H9 (cell line): ENCODE measurements around the gene SERTAD2. TPM values are rescaled to one million over a fixed set of nuclear protein-coding genes. Genes with fewer than 3 reads are reported as not detected.

Source experiments
- DNase-seq: peaks from one replicate; pipeline ENCODE4 v3.0.0-alpha.2; 2017
- H2AFZ ChIP-seq: one replicate; pipeline ENCODE4 v1.6.1; 2013; ENCODE audit warnings: mild to moderate bottlenecking, low read length, control low read depth, moderate library complexity
- H2AK5ac ChIP-seq: 2 replicates; pipeline ENCODE4 v1.6.1; 2013; ENCODE audit warnings: low read length, control low read depth, mixed read lengths; ENCODE audit not compliant: insufficient read length
- H2BK120ac ChIP-seq: one replicate; pipeline ENCODE4 v1.6.1; 2013; ENCODE audit warnings: low read depth, mild to moderate bottlenecking, low read length, control low read depth, inconsistent platforms; ENCODE audit not compliant: poor library complexity, severe bottlenecking
- H2BK12ac ChIP-seq: 2 replicates; pipeline ENCODE4 v1.6.1; 2013; ENCODE audit warnings: low read length, control low read depth, mixed read lengths, low read depth; ENCODE audit not compliant: insufficient read length
- H2BK15ac ChIP-seq: 2 replicates; pipeline ENCODE4 v1.6.1; 2013; ENCODE audit warnings: low read depth, low read length, control low read depth
- H2BK20ac ChIP-seq: one replicate; pipeline ENCODE4 v1.6.1; 2013; ENCODE audit warnings: low read depth, mild to moderate bottlenecking, low read length, control low read depth, inconsistent platforms; ENCODE audit not compliant: poor library complexity, severe bottlenecking
- H2BK5ac ChIP-seq: 2 replicates; pipeline ENCODE4 v1.6.1; 2013; ENCODE audit warnings: low read length, control low read depth, mixed read lengths; ENCODE audit not compliant: insufficient read length
- H3K14ac ChIP-seq: 2 replicates; pipeline ENCODE4 v1.6.1; 2013; ENCODE audit warnings: low read length, control low read depth; ENCODE audit not compliant: insufficient read depth
- H3K18ac ChIP-seq: 2 replicates; pipeline ENCODE4 v1.6.1; 2013; ENCODE audit warnings: low read depth, mild to moderate bottlenecking, mixed read lengths, low read length, control low read depth; ENCODE audit not compliant: insufficient read length
- H3K23ac ChIP-seq: 2 replicates; pipeline ENCODE4 v1.6.1; 2013; ENCODE audit warnings: low read length, control low read depth, mixed read lengths, low read depth; ENCODE audit not compliant: insufficient read length
- H3K23me2 ChIP-seq: 2 replicates; pipeline ENCODE4 v1.6.1; 2013; ENCODE audit warnings: low read depth, mild to moderate bottlenecking, mixed read lengths, low read length, control low read depth; ENCODE audit not compliant: insufficient read length, poor library complexity, severe bottlenecking
- H3K27ac ChIP-seq: 2 replicates; pipeline ENCODE4 v1.5.1; 2013; ENCODE audit warnings: low read length, control low read depth, mixed read lengths, low read depth; ENCODE audit not compliant: insufficient read length
- H3K27me3 ChIP-seq: 2 replicates; pipeline ENCODE4 v1.6.1; 2013; ENCODE audit warnings: low read length, control low read depth, inconsistent platforms; ENCODE audit not compliant: insufficient read depth
- H3K4ac ChIP-seq: 2 replicates; pipeline ENCODE4 v1.6.1; 2013; ENCODE audit warnings: low read depth, mild to moderate bottlenecking, control low read depth, inconsistent platforms, low read length, moderate library complexity
- H3K4me1 ChIP-seq: 2 replicates; pipeline ENCODE4 v1.6.1; 2013; ENCODE audit warnings: low read length, control low read depth, inconsistent platforms; ENCODE audit not compliant: insufficient read depth
- H3K4me2 ChIP-seq: 2 replicates; pipeline ENCODE4 v1.6.1; 2013; ENCODE audit warnings: low read length, control low read depth, mixed read lengths; ENCODE audit not compliant: insufficient read length, insufficient read depth
- H3K56ac ChIP-seq: 2 replicates; pipeline ENCODE4 v1.6.1; 2013; ENCODE audit warnings: low read depth, mild to moderate bottlenecking, mixed read lengths, low read length, control low read depth; ENCODE audit not compliant: insufficient read length
- H3K79me1 ChIP-seq: 2 replicates; pipeline ENCODE4 v1.6.1; 2013; ENCODE audit warnings: low read depth, mild to moderate bottlenecking, moderate library complexity, low read length, control low read depth, inconsistent platforms; ENCODE audit not compliant: insufficient read depth, poor library complexity, severe bottlenecking
- H3K79me2 ChIP-seq: 2 replicates; pipeline ENCODE4 v1.6.1; 2013; ENCODE audit warnings: low read length, control low read depth, inconsistent platforms; ENCODE audit not compliant: insufficient read depth
- H3K9ac ChIP-seq: 2 replicates; pipeline ENCODE4 v1.6.1; 2013; ENCODE audit warnings: low read length, control low read depth, mixed read lengths; ENCODE audit not compliant: insufficient read length; ENCODE audit errors: extremely low read depth
- H3K9me3 ChIP-seq: one replicate; pipeline ENCODE4 v1.6.1; 2013; ENCODE audit warnings: low read depth, low read length, inconsistent platforms; ENCODE audit not compliant: control insufficient read depth
- H3T11ph ChIP-seq: one replicate; pipeline ENCODE4 v1.6.1; 2013; ENCODE audit warnings: mild to moderate bottlenecking, low read length, control low read depth, inconsistent platforms
- H4K20me1 ChIP-seq: one replicate; pipeline ENCODE4 v1.6.1; 2013; ENCODE audit not compliant: control insufficient read depth, insufficient read length, insufficient read depth
- H4K5ac ChIP-seq: 2 replicates; pipeline ENCODE4 v1.6.1; 2013; ENCODE audit warnings: low read depth, mild to moderate bottlenecking, mixed read lengths, low read length, control low read depth; ENCODE audit not compliant: insufficient read length
- H4K8ac ChIP-seq: replicated peaks from 2 replicates; pipeline ENCODE4 v1.6.1; 2013; ENCODE audit warnings: low read length, control low read depth, mixed read lengths, low read depth; ENCODE audit not compliant: insufficient read length
- H4K91ac ChIP-seq: 2 replicates; pipeline ENCODE4 v1.6.1; 2013; ENCODE audit warnings: low read depth, mild to moderate bottlenecking, moderate library complexity, mixed read lengths, low read length, control low read depth; ENCODE audit not compliant: insufficient read length
- H3K27ac Mint-ChIP-seq, 3 experiments: 2 replicates in 2 of 3; 3 replicates in 1 of 3; pipeline ENCODE4 v1.8.0; 2020 to 2021; ENCODE audit warnings: mixed read lengths in 3 of 3, mild to moderate bottlenecking in 1 of 3, moderate library complexity in 1 of 3
- H3K27me3 Mint-ChIP-seq: 2 replicates; pipeline ENCODE4 v1.8.0; 2021; ENCODE audit warnings: low read depth, mild to moderate bottlenecking, moderate library complexity, mixed read lengths
- H3K36me3 Mint-ChIP-seq, 3 experiments: 2 replicates in 2 of 3; 3 replicates in 1 of 3; pipeline ENCODE4 v1.8.0; 2020 to 2021; ENCODE audit warnings: low read depth in 3 of 3, mixed read lengths in 3 of 3; ENCODE audit not compliant: insufficient read depth in 1 of 3
- H3K4me1 Mint-ChIP-seq, 2 experiments: 2 replicates each; pipeline ENCODE4 v1.8.0; 2020; ENCODE audit warnings: mixed read lengths in 2 of 2
- H3K4me3 Mint-ChIP-seq, 2 experiments: 2 replicates in 1 of 2; 3 replicates in 1 of 2; pipeline ENCODE4 v1.8.0; 2020 to 2021; ENCODE audit warnings: mild to moderate bottlenecking in 2 of 2, mixed read lengths in 2 of 2, moderate library complexity in 1 of 2
- H3K9me3 Mint-ChIP-seq, 2 experiments: 2 replicates in 1 of 2; 3 replicates in 1 of 2; pipeline ENCODE4 v1.8.0; 2020; ENCODE audit warnings: mild to moderate bottlenecking in 2 of 2, mixed read lengths in 2 of 2, moderate library complexity in 1 of 2
- WGBS: extraction: QIAGEN DNeasy Blood & Tissue Kit; methylation state at CpG from one replicate; pipeline ENCODE4 v1.1.7; 2013; ENCODE audit warnings: missing lambda C conversion rate, low lambda C conversion rate, mixed read lengths; ENCODE audit not compliant: insufficient read length; ENCODE audit errors: extremely low coverage; 5-methylcytosine and 5-hydroxymethylcytosine counted together
- total RNA-seq: library from RNA; stranded (reverse); gene quantifications from 2 replicates; pipeline ENCODE4 v1.2.1, GENCODE V29; 2021
- TF ChIP-seq, protein P1 (sequence below): fragments of 200-600 bp; sonication (generic); conservative IDR thresholded peaks from 3 replicates; pipeline ENCODE4 v1.8.0; 2021; ENCODE audit warnings: antibody characterized with exemption, mild to moderate bottlenecking

The SERTAD2 gene
- total RNA-seq, 1 experiment from 2014 or later, result 3.5 TPM

DNA sequence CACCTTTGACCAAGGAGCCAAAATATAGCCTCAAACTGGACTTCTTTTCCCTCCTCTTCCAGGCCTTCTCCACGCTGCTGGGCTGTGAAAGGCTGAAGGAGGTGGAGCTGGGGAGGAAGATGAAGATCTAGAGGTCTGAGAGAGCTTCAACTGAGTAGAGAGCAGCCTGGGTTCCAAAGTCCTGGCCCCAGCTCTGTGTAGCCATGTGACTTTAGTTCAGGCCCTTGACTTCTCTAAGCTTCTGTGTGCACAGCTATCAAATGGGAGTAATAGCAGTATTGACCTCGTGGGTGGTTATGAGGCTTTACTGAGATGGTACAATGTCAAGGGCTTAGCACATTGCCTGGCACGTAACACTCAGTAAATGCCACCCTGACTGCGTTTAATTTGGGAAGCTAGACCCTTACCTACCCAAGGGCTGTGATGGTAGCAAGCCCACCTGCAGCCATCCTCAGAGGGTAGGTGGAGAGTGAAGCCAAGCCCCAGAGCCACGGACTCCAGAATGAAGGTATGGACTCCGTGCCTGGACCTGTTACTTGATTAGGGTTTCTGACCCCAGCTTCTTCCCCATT, 38.4 kb downstream of the SERTAD2 start:
- no peaks in the 10 kb centered on the region for H3K4me1 ChIP-seq
- H4K91ac ChIP-seq, result no peak overlapping the region
- Mint-ChIP-seq H3K36me3 (no peaks in the 10 kb centered on the region), H3K27me3 (peaks cover 31% of the 10 kb centered on the region), H3K9me3 (no peaks in the 10 kb centered on the region), H3K27ac (no peak overlapping the region), H3K4me3 (no peak overlapping the region), H3K4me1 (peaks cover 32 to 41% of the 10 kb centered on the region in 2 experiments)
- H2BK5ac ChIP-seq, result no peak overlapping the region
- H3K4me2 ChIP-seq, result no peak overlapping the region
- DNase-seq, result no peak
- H2BK15ac ChIP-seq, result no peak overlapping the region
- no peaks in the 10 kb centered on the region for H3K9me3 ChIP-seq
- H2AFZ ChIP-seq, result no peak overlapping the region
- no peak overlapping the region for H3K4ac ChIP-seq
- TF ChIP-seq, protein P1, sequence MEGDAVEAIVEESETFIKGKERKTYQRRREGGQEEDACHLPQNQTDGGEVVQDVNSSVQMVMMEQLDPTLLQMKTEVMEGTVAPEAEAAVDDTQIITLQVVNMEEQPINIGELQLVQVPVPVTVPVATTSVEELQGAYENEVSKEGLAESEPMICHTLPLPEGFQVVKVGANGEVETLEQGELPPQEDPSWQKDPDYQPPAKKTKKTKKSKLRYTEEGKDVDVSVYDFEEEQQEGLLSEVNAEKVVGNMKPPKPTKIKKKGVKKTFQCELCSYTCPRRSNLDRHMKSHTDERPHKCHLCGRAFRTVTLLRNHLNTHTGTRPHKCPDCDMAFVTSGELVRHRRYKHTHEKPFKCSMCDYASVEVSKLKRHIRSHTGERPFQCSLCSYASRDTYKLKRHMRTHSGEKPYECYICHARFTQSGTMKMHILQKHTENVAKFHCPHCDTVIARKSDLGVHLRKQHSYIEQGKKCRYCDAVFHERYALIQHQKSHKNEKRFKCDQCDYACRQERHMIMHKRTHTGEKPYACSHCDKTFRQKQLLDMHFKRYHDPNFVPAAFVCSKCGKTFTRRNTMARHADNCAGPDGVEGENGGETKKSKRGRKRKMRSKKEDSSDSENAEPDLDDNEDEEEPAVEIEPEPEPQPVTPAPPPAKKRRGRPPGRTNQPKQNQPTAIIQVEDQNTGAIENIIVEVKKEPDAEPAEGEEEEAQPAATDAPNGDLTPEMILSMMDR, result no peak
- no peak overlapping the region for H3K27ac ChIP-seq
- H4K8ac ChIP-seq, result no peak overlapping the region
- no peak overlapping the region for H2AK5ac ChIP-seq
- H3K56ac ChIP-seq, result no peak overlapping the region
- H3K9ac ChIP-seq, result no peak overlapping the region
- H3K79me1 ChIP-seq, result no peaks in the 10 kb centered on the region
- H3K79me2 ChIP-seq, result no peaks in the 10 kb centered on the region
- no CpG with 5 or more reads among the region's 6 CpGs for WGBS
- H3K14ac ChIP-seq, result no peak overlapping the region
- no peak overlapping the region for H4K5ac ChIP-seq
- no peak overlapping the region for H2BK120ac ChIP-seq
- no peak overlapping the region for H3K18ac ChIP-seq
- no peak overlapping the region for H3K23ac ChIP-seq
- no peak overlapping the region for H2BK12ac ChIP-seq
- no peak overlapping the region for H3T11ph ChIP-seq
- H4K20me1 ChIP-seq, result no peaks in the 10 kb centered on the region
- no peaks in the 10 kb centered on the region for H3K27me3 ChIP-seq
- H3K23me2 ChIP-seq, result no peaks in the 10 kb centered on the region
- no peak overlapping the region for H2BK20ac ChIP-seq
